Keratinocyte (primary cell): ENCODE measurements around the gene RIOK1.

Experiments used
- CTCF ChIP-seq, 3 experiments: IDR thresholded peaks in 1 of 3; conservative IDR thresholded peaks in 1 of 3; optimal IDR thresholded peaks in 1 of 3; 2 replicates in 2 of 3; 3 replicates in 1 of 3; pipeline versions ENCODE3 to v1.5.1; 2011; ENCODE audit warnings: low read length in 3 of 3, mild to moderate bottlenecking in 3 of 3, moderate library complexity in 2 of 3, control low read depth in 1 of 3, inconsistent platforms in 1 of 3; ENCODE audit not compliant: insufficient read depth in 2 of 3; ENCODE audit errors: extremely low read depth in 1 of 3
- EZH2 ChIP-seq: IDR thresholded peaks from one replicate; pipeline ENCODE4 v1.6.1; 2012; ENCODE audit warnings: inconsistent platforms, mild to moderate bottlenecking, low read length, moderate library complexity

DNA sequence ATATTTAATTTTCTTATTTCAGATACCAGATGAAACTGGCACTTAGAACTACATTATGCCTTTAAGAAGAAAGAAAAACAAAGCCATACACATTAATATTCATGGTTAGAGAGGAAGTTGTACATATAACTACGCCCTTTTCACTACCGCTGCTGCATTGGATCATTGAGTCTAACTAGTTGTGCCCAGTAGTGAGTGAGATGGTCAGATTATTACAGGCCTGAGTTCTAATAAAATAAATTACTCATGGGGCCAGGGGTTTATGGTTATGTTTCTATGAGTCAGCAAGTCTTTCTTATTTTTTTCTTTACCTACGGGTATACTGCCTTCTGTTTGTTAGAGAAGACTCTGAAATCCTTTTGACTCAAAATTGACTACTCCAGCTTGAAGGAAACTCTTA, 11.5 kb downstream of the RIOK1 start:
- TF ChIP-seq CTCF (optimal IDR thresholded peaks at IDR 0.05 in 1 of 3, IDR thresholded peaks at IDR 0.05 in 1 of 3, conservative IDR thresholded peaks at IDR 0.05 in 1 of 3; ENCODE audit: extremely low read depth in 1 of 3, insufficient read depth in 2 of 3, low read length in 3 of 3) (no peak), EZH2 (no peak)
